Renal pelvis (tissue), 4 donors: Measurements from ENCODE around the gene CACNG1. TPM values are rescaled to one million over a fixed set of nuclear protein-coding genes. Genes with fewer than 3 reads are reported as not detected.
"Not testable (repeated sequence)": the region's sequence is repeated elsewhere in the genome, so short reads cannot be mapped to it uniquely, and the experiment has no call there.

Source experiments
- DNase-seq: peaks from one replicate; pipeline ENCODE4 v3.0.0-alpha.2; 2013
- polyA plus RNA-seq, 3 donors: library from polyadenylated mRNA; unstranded; fragments of 120-200 nt; gene quantifications; one replicate each; pipeline ENCODE4 v1.2.1, GENCODE V29; 2013; ENCODE audit not compliant: insufficient read length in 3 of 3

The CACNG1 gene
- polyA plus RNA-seq, 3 donors = 0.09 TPM; not detected in 2

- peak; percentile 70 for DNase-seq
These were observed 31.9 kb downstream of the CACNG1 start for GRCh38 chr17:67076290-67076689.

- DNase-seq = no peak
These were observed 33.9 kb downstream of the CACNG1 start for GRCh38 chr17:67078292-67078691.

- no peak for DNase-seq
These were observed 35.1 kb downstream of the CACNG1 start for GRCh38 chr17:67079491-67079890.

GRCh38 chr17:67080804-67081203 is 36.5 kb downstream of the CACNG1 start:
- no peak for DNase-seq

DNA sequence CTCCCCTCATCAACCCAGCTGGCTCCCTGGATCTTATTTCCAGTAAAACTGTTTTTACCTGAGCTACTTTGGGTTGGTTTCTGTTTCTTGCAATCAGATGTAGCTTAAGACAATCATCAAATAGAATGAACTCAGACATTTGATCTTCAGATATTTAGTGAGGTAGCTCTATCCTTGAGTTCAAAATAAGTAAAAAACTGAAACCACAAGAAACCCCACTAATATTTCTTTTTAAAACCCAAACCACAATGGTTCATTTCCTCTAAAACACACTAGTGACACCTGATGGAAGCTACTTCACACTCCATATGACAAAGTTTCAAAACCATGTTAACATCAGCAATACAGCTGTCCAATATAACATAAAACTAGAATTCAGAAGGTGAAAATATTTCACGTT is 37.8 kb downstream of the CACNG1 start:
- no peak for DNase-seq

DNA sequence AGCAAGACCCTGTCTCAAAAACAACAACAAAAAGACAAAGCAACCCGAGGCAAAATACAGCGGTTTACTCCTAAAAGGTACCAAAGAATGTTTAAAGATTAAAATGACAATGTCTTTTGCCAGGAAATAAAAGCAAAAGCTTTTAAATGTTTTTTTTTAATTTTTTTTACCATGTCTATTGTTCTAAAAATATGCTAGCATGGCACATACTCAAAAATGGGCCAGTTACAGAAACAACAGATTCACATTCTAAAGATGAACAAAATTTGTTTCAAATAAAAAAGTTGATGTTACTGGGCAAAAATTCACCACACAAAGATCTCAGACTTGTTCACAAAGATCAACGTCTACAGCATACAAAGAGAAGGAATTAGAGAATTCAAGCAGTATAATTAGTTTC is 41.1 kb downstream of the CACNG1 start:
- no peak for DNase-seq

GRCh38 chr17:67088639-67089038 is 44.3 kb downstream of the CACNG1 start:
- no peak for DNase-seq

DNA sequence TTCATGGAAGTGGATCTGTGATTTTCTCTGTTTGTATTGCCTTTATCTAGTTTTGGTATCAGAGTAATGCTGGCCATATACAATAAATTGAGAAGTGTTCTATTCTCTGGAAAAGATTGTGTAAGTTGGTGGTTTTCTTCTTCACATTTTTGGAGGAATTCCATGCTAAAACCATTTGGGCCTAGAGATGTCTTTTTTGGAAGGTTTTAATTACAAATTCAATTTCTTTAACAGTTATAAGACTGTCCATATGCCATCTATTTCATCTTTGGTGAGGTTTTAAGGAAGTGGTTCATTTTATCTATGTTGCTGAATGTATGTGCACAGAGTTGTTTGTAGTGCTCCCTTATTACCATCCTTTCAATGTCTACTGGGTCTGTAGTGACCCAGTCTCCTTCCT is 46.0 kb downstream of the CACNG1 start:
- DNase-seq = no peak

DNA sequence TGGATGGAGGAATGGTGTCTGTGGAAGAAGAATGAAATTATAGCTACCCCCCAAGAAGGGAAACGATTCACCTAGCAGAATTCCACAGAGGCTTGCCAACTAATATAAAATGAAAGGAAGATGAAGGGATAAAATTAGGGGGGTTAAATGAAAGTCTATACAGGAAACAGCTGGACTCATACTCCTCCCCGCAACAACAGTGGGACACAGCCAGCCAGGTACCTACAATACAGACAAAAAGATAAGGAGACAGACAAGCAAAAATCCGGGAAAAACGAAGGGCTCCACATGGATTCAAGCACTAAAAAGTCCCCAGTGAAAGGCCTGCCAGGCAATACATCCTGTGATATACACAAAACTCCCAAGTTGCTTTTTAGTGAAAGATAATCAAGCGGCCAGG is 47.9 kb downstream of the CACNG1 start:
- DNase-seq = no peak

DNA sequence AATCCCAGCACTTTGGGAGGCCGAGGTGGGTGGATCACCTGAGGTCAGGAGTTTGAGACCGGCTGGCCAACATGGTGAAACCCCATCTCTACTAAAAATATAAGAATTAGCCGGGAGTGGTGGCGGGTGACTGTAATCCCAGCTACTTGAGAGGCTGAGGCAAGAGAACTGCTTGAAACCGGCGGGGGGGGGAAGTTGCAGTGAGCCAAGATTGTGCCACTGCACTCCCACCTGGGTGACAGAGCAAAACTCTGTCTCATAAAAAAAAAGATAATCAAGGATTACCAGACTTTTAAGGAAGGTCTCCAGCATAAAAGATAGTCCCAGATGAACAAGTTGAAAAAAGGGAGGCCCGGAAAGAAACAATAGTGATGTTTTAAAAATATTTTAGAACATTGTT is 48.4 kb downstream of the CACNG1 start:
- not testable (repeated sequence) for DNase-seq

DNA sequence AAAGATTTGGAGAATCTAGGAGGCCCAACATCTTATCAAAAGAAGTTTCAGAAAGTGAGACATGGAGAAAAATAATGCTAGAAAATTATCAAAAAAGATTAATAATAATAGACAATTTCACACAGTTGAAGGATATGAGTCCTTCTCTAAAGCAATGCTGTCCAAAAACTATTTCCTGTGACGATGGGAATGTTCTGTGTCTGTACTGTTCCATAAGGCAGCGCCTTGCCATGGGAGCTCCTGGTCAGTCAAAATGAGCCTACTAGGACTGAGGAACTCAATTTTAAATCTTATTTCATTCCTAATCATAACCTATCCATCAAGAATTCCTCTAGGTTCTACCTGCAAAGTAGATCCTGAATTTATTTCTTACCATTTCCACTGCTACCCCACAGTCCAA is 49.0 kb downstream of the CACNG1 start:
- no peak for DNase-seq

DNA sequence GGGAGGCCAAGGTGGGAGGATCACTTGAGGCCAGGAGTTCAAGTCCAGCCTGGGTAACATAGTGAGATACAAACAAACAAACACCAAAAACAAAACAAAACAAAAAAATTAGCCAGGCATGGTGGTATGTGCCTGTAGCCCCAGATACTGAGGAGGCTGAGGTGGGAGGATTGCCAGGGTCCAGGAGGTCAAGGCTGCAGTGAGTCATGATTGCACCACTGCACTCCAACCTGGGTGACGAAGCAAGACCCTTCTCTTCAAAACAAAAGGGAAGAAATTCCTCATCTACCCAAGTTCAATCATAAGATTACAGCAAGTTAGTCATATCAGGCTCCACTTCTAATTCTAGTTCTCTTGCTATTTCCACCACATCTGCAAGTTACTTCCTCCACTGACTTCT is 50.9 kb downstream of the CACNG1 start:
- not testable (repeated sequence) for DNase-seq

- DNase-seq = no peak
These were observed 51.4 kb downstream of the CACNG1 start for GRCh38 chr17:67095803-67096202.

- no peak for DNase-seq
These were observed 52.3 kb downstream of the CACNG1 start for GRCh38 chr17:67096609-67097008.

GRCh38 chr17:67098006-67098405 is 53.7 kb downstream of the CACNG1 start:
- no peak for DNase-seq

GRCh38 chr17:67104641-67105040 is 60.3 kb downstream of the CACNG1 start:
- DNase-seq = not testable (repeated sequence)

GRCh38 chr17:67105213-67105612 is 60.9 kb downstream of the CACNG1 start:
- no peak for DNase-seq

Other genes starting within 250 kb of the CACNG1 start
- 1 to 10 TPM; 2.9 to 4.6 (median 3.7) TPM for gene CACNG5, start 209.4 kb upstream of the CACNG1 start, polyA plus RNA-seq
- gene CACNG4, start 79.8 kb upstream of the CACNG1 start, polyA plus RNA-seq = 1 to 10 TPM; 2.4 to 3.9 (median 3.2) TPM
- gene HELZ, start 200.6 kb downstream of the CACNG1 start, polyA plus RNA-seq = 10 to 100 TPM; 28.2 to 42.9 (median 32.5) TPM